H1 (cell line): ENCODE results near the gene CCBE1. TPM values are rescaled to one million over a fixed set of nuclear protein-coding genes. Genes with fewer than 3 reads are reported as not detected.

Experiments
- ATF3 ChIP-seq: IDR thresholded peaks from 2 replicates; pipeline ENCODE4 v1.6.1; 2011; ENCODE audit warnings: low read depth, mild to moderate bottlenecking, low read length; ENCODE audit not compliant: insufficient read depth
- polyA plus RNA-seq, 7 experiments: library from polyadenylated mRNA; depleted of rRNA in 3 of 7; stranded (reverse) in 5 of 7; unstranded in 2 of 7; fragments of >200 nt in 5 of 7; fragments of 200-250 nt in 2 of 7; gene quantifications; 1 replicate in 5 of 7; 2 replicates in 1 of 7; 4 replicates in 1 of 7; pipeline versions ENCODE4 v1.2.1 to v1.2.3, GENCODE V29; 2011 to 2013; ENCODE audit warnings: missing spikeins in 2 of 7, mixed read lengths in 2 of 7
- total RNA-seq: library from RNA; stranded (reverse); fragmentation: NEBNext Ultra II Directional; extraction: Animal tissue kit (Norgen Biotek cat#: 25700); gene quantifications from 2 replicates; pipeline ENCODE4 v1.2.1, GENCODE V29; 2021

CCBE1 gene
- total and polyA plus RNA-seq, 2 of the 8 experiments (the other 6 are each of a cell fraction or from before 2014, with no cell fraction given) = 2.1 to 2.6 TPM

- no peak for TF ChIP-seq ATF3
Observed at GRCh38 chr18:59400407-59400806, 296.8 kb downstream of the CCBE1 start (continued).
